ENCODE data around the gene PDLIM5. TPM values are rescaled to one million over a fixed set of nuclear protein-coding genes. Genes with fewer than 3 reads are reported as not detected.

The PDLIM5 gene
- total RNA-seq, 1 experiment from 2014 or later = 38.9 TPM

- Histone ChIP-seq H3K27ac (no peak overlapping the region), H3K4me3 (no peak overlapping the region), H3K4me1 (peaks cover 6% of the 10 kb centered on the region; the same call in 1 of the 2 replicates), H3K27me3 (no peaks in the 10 kb centered on the region), H3K9me3 (replicated peaks) (no peaks in the 10 kb centered on the region), H3K36me3 (no peaks in the 10 kb centered on the region)
- DNase-seq = no peak
Observed at GRCh38 chr4:94678896-94679295, 227.2 kb downstream of the PDLIM5 start.

GRCh38 chr4:94680176-94680862 is 228.6 kb downstream of the PDLIM5 start:
- Histone ChIP-seq H3K4me3 (no peak overlapping the region), H3K4me1 (peaks cover 6% of the 10 kb centered on the region; the same call in 1 of the 2 replicates), H3K27ac (no peak overlapping the region), H3K27me3 (no peaks in the 10 kb centered on the region), H3K9me3 (replicated peaks) (no peaks in the 10 kb centered on the region), H3K36me3 (no peaks in the 10 kb centered on the region)
- no peak for DNase-seq

- H3K4me3 ChIP-seq = no peak overlapping the region
- no peaks in the 10 kb centered on the region for H3K4me1 ChIP-seq
- no peak overlapping the region for H3K27ac ChIP-seq
- no peak for DNase-seq
- H3K27me3 ChIP-seq = no peaks in the 10 kb centered on the region
- no peaks in the 10 kb centered on the region for H3K36me3 ChIP-seq
- no peaks in the 10 kb centered on the region for H3K9me3 ChIP-seq (replicated peaks)
Observed at GRCh38 chr4:94686086-94686485, 234.3 kb downstream of the PDLIM5 start.

GRCh38 chr4:94689155-94689860 is 237.6 kb downstream of the PDLIM5 start:
- H3K4me1 ChIP-seq = no peaks in the 10 kb centered on the region
- DNase-seq = no peak
- H3K27ac ChIP-seq = no peak overlapping the region
- no peaks in the 10 kb centered on the region for H3K9me3 ChIP-seq (replicated peaks)
- no peak overlapping the region for H3K4me3 ChIP-seq
- H3K27me3 ChIP-seq = no peaks in the 10 kb centered on the region
- no peaks in the 10 kb centered on the region for H3K36me3 ChIP-seq

GRCh38 chr4:94690851-94691254 is 239.1 kb downstream of the PDLIM5 start:
- H3K4me1 ChIP-seq = no peaks in the 10 kb centered on the region
- no peak overlapping the region for H3K27ac ChIP-seq
- H3K9me3 ChIP-seq (replicated peaks) = no peaks in the 10 kb centered on the region
- H3K36me3 ChIP-seq = no peaks in the 10 kb centered on the region
- DNase-seq = no peak
- H3K4me3 ChIP-seq = no peak overlapping the region
- H3K27me3 ChIP-seq = no peaks in the 10 kb centered on the region

GRCh38 chr4:94691552-94691951 is 239.8 kb downstream of the PDLIM5 start:
- Histone ChIP-seq H3K36me3 (no peaks in the 10 kb centered on the region), H3K9me3 (replicated peaks) (no peaks in the 10 kb centered on the region), H3K4me3 (no peak overlapping the region), H3K27me3 (no peaks in the 10 kb centered on the region), H3K27ac (no peak overlapping the region), H3K4me1 (no peaks in the 10 kb centered on the region)
- DNase-seq = no peak

- no peak overlapping the region for H3K27ac ChIP-seq
- no peaks in the 10 kb centered on the region for H3K27me3 ChIP-seq
- H3K4me1 ChIP-seq = no peaks in the 10 kb centered on the region
- no peak overlapping the region for H3K4me3 ChIP-seq
- DNase-seq = no peak
- no peaks in the 10 kb centered on the region for H3K36me3 ChIP-seq
- no peaks in the 10 kb centered on the region for H3K9me3 ChIP-seq (replicated peaks)
Observed at GRCh38 chr4:94695384-94695783, 243.6 kb downstream of the PDLIM5 start.

- DNase-seq = no peak
- Histone ChIP-seq H3K9me3 (replicated peaks) (no peaks in the 10 kb centered on the region), H3K36me3 (no peaks in the 10 kb centered on the region), H3K27ac (no peak overlapping the region), H3K4me3 (no peak overlapping the region), H3K4me1 (no peaks in the 10 kb centered on the region; the same call in 1 of the 2 replicates), H3K27me3 (no peaks in the 10 kb centered on the region)
Observed at GRCh38 chr4:94698187-94698586, 246.4 kb downstream of the PDLIM5 start.

- Histone ChIP-seq H3K4me1 (no peaks in the 10 kb centered on the region; the same call in 1 of the 2 replicates), H3K36me3 (no peaks in the 10 kb centered on the region), H3K27me3 (no peaks in the 10 kb centered on the region), H3K27ac (no peak overlapping the region), H3K4me3 (no peak overlapping the region), H3K9me3 (replicated peaks) (no peaks in the 10 kb centered on the region)
- DNase-seq = no peak
Observed at GRCh38 chr4:94700298-94700697, 248.6 kb downstream of the PDLIM5 start.

GRCh38 chr4:94701631-94702300 is 250.0 kb downstream of the PDLIM5 start:
- H3K36me3 ChIP-seq = no peaks in the 10 kb centered on the region
- H3K27ac ChIP-seq = peak overlapping the region; percentile 8; the same call in 1 of the 2 replicates
- no peaks in the 10 kb centered on the region for H3K27me3 ChIP-seq
- DNase-seq = peak; percentile 64 to 79
- H3K4me3 ChIP-seq = peak overlapping the region; percentile 40
- no peaks in the 10 kb centered on the region for H3K9me3 ChIP-seq (replicated peaks)
- no peaks in the 10 kb centered on the region; the same call in 1 of the 2 replicates for H3K4me1 ChIP-seq

- peak; percentile 43 to 60 for DNase-seq
- Histone ChIP-seq H3K27me3 (no peaks in the 10 kb centered on the region), H3K36me3 (no peaks in the 10 kb centered on the region), H3K4me1 (peaks cover 9% of the 10 kb centered on the region), H3K9me3 (replicated peaks) (0 out of 2 replicates have a peak, but pooled peaks cover 6% of the 10 kb centered on the region), H3K4me3 (peak overlapping the region; percentile 6; the same call in 1 of the 2 replicates), H3K27ac (no peak overlapping the region; the same call in 1 of the 2 replicates)
Observed at GRCh38 chr4:94711635-94712034, 259.9 kb downstream of the PDLIM5 start.

- Histone ChIP-seq H3K27me3 (no peaks in the 10 kb centered on the region), H3K4me1 (peaks cover 9% of the 10 kb centered on the region), H3K4me3 (no peak overlapping the region), H3K27ac (no peak overlapping the region), H3K36me3 (no peaks in the 10 kb centered on the region), H3K9me3 (replicated peaks) (no peaks in the 10 kb centered on the region)
- no peak for DNase-seq
Observed at GRCh38 chr4:94714365-94715160, 262.8 kb downstream of the PDLIM5 start.

- no peaks in the 10 kb centered on the region for H3K9me3 ChIP-seq (replicated peaks)
- H3K27me3 ChIP-seq = no peaks in the 10 kb centered on the region
- H3K27ac ChIP-seq = no peak overlapping the region
- DNase-seq = no peak
- H3K36me3 ChIP-seq = no peaks in the 10 kb centered on the region
- H3K4me1 ChIP-seq = peaks cover 9% of the 10 kb centered on the region
- H3K4me3 ChIP-seq = no peak overlapping the region
Observed at GRCh38 chr4:94715726-94716125, 264.0 kb downstream of the PDLIM5 start.

Measured in SJCRH30 (cell line).